Endothelial cell of umbilical vein (primary cell): ENCODE results near the gene CCDC177. TPM values are rescaled to one million over a fixed set of nuclear protein-coding genes. Genes with fewer than 3 reads are reported as not detected.
"Not testable (repeated sequence)": the region's sequence is repeated elsewhere in the genome, so short reads cannot be mapped to it uniquely, and the experiment has no call there.

Experiments used
- BruUV-seq: library from RNA; stranded (reverse); fragments of 400-500 nt; replicated peaks from 2 replicates; lab custom pipeline; 2021; lab: Mats Ljungman, UMichigan
- CTCF ChIA-PET: fragments of 300-600, 350-600 bp; sonication (Branson Sonifier 250); formaldehyde crosslinking; loops from one replicate; lab custom pipeline; 2021; ENCODE audit warnings: antibody characterized with exemption, inconsistent platforms; lab: Charles Lee
- POLR2A ChIA-PET: fragments of 300-600, 350-600 bp; sonication (Branson Sonifier 250); formaldehyde crosslinking; loops from one replicate; lab custom pipeline; 2021; ENCODE audit warnings: antibody characterized with exemption, inconsistent platforms; lab: Charles Lee
- DNase-seq: peaks from one replicate; pipeline ENCODE4 v3.0.0-alpha.2; 2011; ENCODE audit warnings: low read depth, low spot score
- FAIRE-seq: peaks from 2 replicates; lab custom pipeline; 2011; peaks lifted over from hg19 to GRCh38; lab: Jason Lieb, UNC
- H2AFZ ChIP-seq: 2 replicates; pipeline ENCODE4 v1.6.0; 2012; ENCODE audit warnings: low read depth, low read length, control low read depth, inconsistent platforms
- H3K27ac ChIP-seq: 2 replicates; pipeline ENCODE4 v1.5.1; 2011; ENCODE audit warnings: low read depth, mild to moderate bottlenecking, control low read depth, low read length, moderate library complexity; ENCODE audit not compliant: insufficient read depth
- H3K27me3 ChIP-seq, 2 experiments: 2 replicates each; pipeline versions ENCODE4 v1.6.0 to v1.6.1; 2011; ENCODE audit warnings: low read length in 2 of 2, mixed read lengths in 1 of 2; ENCODE audit not compliant: control insufficient read depth in 2 of 2, insufficient read depth in 2 of 2
- H3K36me3 ChIP-seq, 2 experiments: 2 replicates in 1 of 2; 3 replicates in 1 of 2; pipeline ENCODE4 v1.5.1; 2011; ENCODE audit warnings: low read length in 2 of 2, mild to moderate bottlenecking in 1 of 2, moderate library complexity in 1 of 2; ENCODE audit not compliant: control insufficient read depth in 2 of 2, insufficient read depth in 2 of 2; ENCODE audit errors: extremely low read depth in 1 of 2
- H3K4me1 ChIP-seq: 3 replicates; pipeline ENCODE4 v1.5.1; 2011; ENCODE audit warnings: mild to moderate bottlenecking, low read length; ENCODE audit not compliant: control insufficient read depth, insufficient read depth; ENCODE audit errors: extremely low read depth
- H3K4me2 ChIP-seq: 2 replicates; pipeline ENCODE4 v1.6.1; 2011; ENCODE audit warnings: low read length, control low read depth, mixed read lengths; ENCODE audit not compliant: insufficient read depth
- H3K4me3 ChIP-seq, 3 experiments: fragments of 200-600 bp in 1 of 3; sonication (generic), shearing (Covaris generic) in 1 of 3; replicated peaks in 1 of 3; 2 replicates each; pipeline ENCODE4 v1.5.1; 2011 to 2016; ENCODE audit warnings: control low read depth in 3 of 3, low read length in 3 of 3, mild to moderate bottlenecking in 2 of 3, inconsistent platforms in 1 of 3, low read depth in 1 of 3, moderate library complexity in 1 of 3; ENCODE audit not compliant: insufficient read depth in 1 of 3
- H3K79me2 ChIP-seq: 2 replicates; pipeline ENCODE4 v1.6.0; 2012; ENCODE audit warnings: low read length, inconsistent platforms; ENCODE audit not compliant: control insufficient read depth, insufficient read depth
- H3K9ac ChIP-seq: replicated peaks from 2 replicates; pipeline ENCODE3; 2011; ENCODE audit warnings: low read length, control low read depth; ENCODE audit not compliant: insufficient read depth; ENCODE audit errors: extremely low read depth
- H3K9me1 ChIP-seq: replicated peaks from 3 replicates; pipeline ENCODE4 v1.6.0; 2011; ENCODE audit warnings: mild to moderate bottlenecking, low read length; ENCODE audit not compliant: control insufficient read depth, insufficient read depth; ENCODE audit errors: extremely low read depth
- H3K9me3 ChIP-seq: replicated peaks from 2 replicates; pipeline ENCODE4 v1.5.1; 2012; ENCODE audit warnings: low read length, inconsistent platforms; ENCODE audit not compliant: control insufficient read depth, insufficient read depth
- H4K20me1 ChIP-seq: replicated peaks from 2 replicates; pipeline ENCODE3; 2011; ENCODE audit warnings: mild to moderate bottlenecking, low read length; ENCODE audit not compliant: control insufficient read depth, insufficient read depth; ENCODE audit errors: extremely low read depth
- CTCF ChIP-seq, 2 donors: IDR thresholded peaks; 1 replicate in 1 of 2; 2 replicates in 1 of 2; pipeline ENCODE4 v1.5.1; 2011; ENCODE audit warnings: low read length in 2 of 2, mild to moderate bottlenecking in 2 of 2, moderate library complexity in 2 of 2, control low read depth in 1 of 2, inconsistent platforms in 1 of 2, low read depth in 1 of 2; ENCODE audit not compliant: insufficient read depth in 1 of 2; ENCODE audit errors: extremely low read depth in 1 of 2
- EZH2 ChIP-seq: IDR thresholded peaks from 2 replicates; pipeline ENCODE4 v1.6.1; 2012; ENCODE audit warnings: borderline replicate concordance, low read depth, mild to moderate bottlenecking, moderate library complexity, low read length, inconsistent platforms; ENCODE audit not compliant: severe bottlenecking
- FOS ChIP-seq: IDR thresholded peaks from 2 replicates; pipeline ENCODE4 v1.6.1; 2011; ENCODE audit warnings: mild to moderate bottlenecking, low read length, moderate library complexity, borderline replicate concordance; ENCODE audit not compliant: insufficient read depth
- GATA2 ChIP-seq: IDR thresholded peaks from 2 replicates; pipeline ENCODE4 v1.7.0; 2011; ENCODE audit warnings: low read depth, mild to moderate bottlenecking, moderate library complexity, mixed read lengths, low read length; ENCODE audit not compliant: insufficient read length, insufficient read depth
- JUN ChIP-seq: IDR thresholded peaks from 2 replicates; pipeline ENCODE4 v1.6.1; 2011; ENCODE audit warnings: borderline replicate concordance, low read depth; ENCODE audit not compliant: insufficient read length, insufficient read depth
- MYC ChIP-seq: IDR thresholded peaks from one replicate; pipeline ENCODE4 v1.6.1; 2011; ENCODE audit warnings: mild to moderate bottlenecking, low read depth, low read length
- POLR2A ChIP-seq: IDR thresholded peaks from 2 replicates; pipeline ENCODE4 v1.6.1; 2012; ENCODE audit warnings: low read depth, mild to moderate bottlenecking, control low read depth, low read length
- POLR2AphosphoS5 ChIP-seq: IDR thresholded peaks from 2 replicates; pipeline ENCODE4 v1.6.1; 2012; ENCODE audit warnings: low read depth, mild to moderate bottlenecking, control low read depth, low read length, moderate library complexity; ENCODE audit not compliant: insufficient read depth
- dilution Hi-C: fragments of 300-500 bp; cut with MboI; formaldehyde crosslinking; loops from one replicate; pipeline ENCODE4 v1.15.0; 2019; ENCODE audit warnings: low sequenced_read_pairs; ENCODE audit not compliant: extremely low pct_ligation_motif_present
- intact Hi-C: fragments of 100-400 bp; cut with micrococcal nuclease; formaldehyde crosslinking; loops from one replicate; pipeline ENCODE4 v1.10.0; 2022
- polyA plus RNA-seq, 4 experiments: library from polyadenylated mRNA; depleted of rRNA in 3 of 4; stranded (reverse) in 3 of 4; unstranded in 1 of 4; fragments of >200 nt; gene quantifications; 2 replicates each; pipeline versions ENCODE4 v1.2.1 to v1.2.3, GENCODE V29; 2011 to 2012; ENCODE audit warnings: missing spikeins in 1 of 4
- total RNA-seq: library from RNA; stranded (reverse); gene quantifications from 2 replicates; pipeline ENCODE4 v1.2.3, GENCODE V29; 2021
- TF ChIP-seq, protein P1 (sequence below): IDR thresholded peaks from 2 replicates; pipeline ENCODE4 v1.6.1; 2011; ENCODE audit not compliant: insufficient read depth, insufficient read length

CCDC177 gene
- total and polyA plus RNA-seq, 2 donors (not counting 3 experiments of a cell fraction or from before 2014, with no cell fraction given), result not detected

DNA sequence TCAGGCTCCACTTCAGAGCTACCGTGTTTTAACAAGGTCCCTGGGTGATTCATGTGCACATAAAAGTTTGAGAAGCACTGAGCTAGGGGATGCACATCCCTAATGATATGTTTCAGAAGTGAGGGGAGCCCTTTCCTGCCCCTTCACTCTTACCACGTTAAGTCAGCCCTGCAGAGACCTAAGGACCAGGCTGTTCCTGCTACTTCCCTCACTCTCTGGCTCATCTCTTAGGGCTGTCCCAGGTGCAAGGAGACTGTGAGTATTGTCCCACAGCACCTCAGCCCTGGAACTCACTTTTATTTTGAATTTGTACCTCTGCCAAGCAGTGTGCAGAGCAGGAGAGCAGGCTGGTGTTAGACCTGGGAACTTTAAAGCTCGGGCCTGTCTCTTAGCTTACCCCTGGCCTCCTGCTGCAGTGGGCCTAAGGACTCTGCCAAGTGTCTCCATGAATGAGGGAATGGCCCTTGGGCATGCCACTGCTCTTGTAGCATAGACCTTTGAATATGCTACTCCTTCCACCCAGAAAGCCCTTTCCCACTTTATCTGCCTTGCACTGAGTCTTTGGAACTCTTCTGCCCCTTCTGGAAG is 25.7 kb upstream of the CCDC177 start:
- ChIA-PET POLR2A (interaction anchor here (1.1 kb wide), 1 partner anchor 167 kb away, joined by 4 read pairs; the partner anchor contains the start of gene SRSF5), CTCF (interaction anchor here (1.1 to 17.0 kb wide), 4 partner anchors 16 to 131 kb away, joined by 3 to 135 read pairs (median 4); no protein-coding TSS in a partner anchor)
- no peak overlapping the region for H3K9ac ChIP-seq
- FAIRE-seq (no peak), DNase-seq (no peak)
- H3K4me2 ChIP-seq, result no peak overlapping the region
- H2AFZ ChIP-seq, result no peak overlapping the region
- no peaks in the 10 kb centered on the region for H3K4me1 ChIP-seq
- dilution Hi-C loops (no loop called here), intact Hi-C loops (no loop called here)
- H3K36me3 ChIP-seq, result no peaks in the 10 kb centered on the region
- no peaks in the 10 kb centered on the region for H3K9me3 ChIP-seq
- no peak overlapping the region for H3K27ac ChIP-seq
- no peak overlapping the region for H3K4me3 ChIP-seq
- no peaks in the 10 kb centered on the region for H3K9me1 ChIP-seq
- TF ChIP-seq POLR2AphosphoS5 (no peak), GATA2 (no peak), JUN (no peak), POLR2A (no peak), MYC (no peak), CTCF (IDR thresholded peaks at IDR 0.05; ENCODE audit: extremely low read depth in 1 of 2, insufficient read depth in 1 of 2, low read depth in 1 of 2, low read length in 2 of 2) (no peak), FOS (no peak), EZH2 (no peak)
- TF ChIP-seq, protein P1, sequence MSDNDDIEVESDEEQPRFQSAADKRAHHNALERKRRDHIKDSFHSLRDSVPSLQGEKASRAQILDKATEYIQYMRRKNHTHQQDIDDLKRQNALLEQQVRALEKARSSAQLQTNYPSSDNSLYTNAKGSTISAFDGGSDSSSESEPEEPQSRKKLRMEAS, result no peak
- H3K79me2 ChIP-seq, result no peaks in the 10 kb centered on the region
- no peaks in the 10 kb centered on the region for H4K20me1 ChIP-seq
- no peaks in the 10 kb centered on the region for H3K27me3 ChIP-seq
- BruUV-seq, result no TSS peak

DNA sequence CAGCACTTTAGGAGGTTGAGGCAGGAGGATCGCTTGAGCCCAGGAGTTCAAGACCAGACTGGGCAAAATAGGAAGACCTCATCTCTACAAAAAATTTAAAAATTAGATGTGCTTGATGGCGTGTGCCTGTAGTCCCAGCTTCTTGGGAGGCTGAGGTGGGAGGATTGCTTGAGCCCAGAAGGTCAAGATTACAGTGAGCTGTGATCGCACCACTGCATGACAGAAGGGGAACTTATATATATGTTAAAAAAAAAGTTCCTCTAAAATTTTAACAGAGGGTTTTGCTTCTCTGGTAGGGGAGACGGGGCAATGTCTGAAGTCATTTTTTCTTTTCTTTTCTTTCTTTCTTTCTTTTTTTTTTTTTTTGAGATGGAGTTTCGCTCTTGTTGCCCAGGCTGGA is 24.8 kb upstream of the CCDC177 start:
- H3K27ac ChIP-seq, H3K36me3 ChIP-seq, H3K4me1 ChIP-seq, H4K20me1 ChIP-seq, H3K4me3 ChIP-seq, H2AFZ ChIP-seq, FAIRE-seq, POLR2A ChIA-PET, H3K4me2 ChIP-seq, DNase-seq, H3K27me3 ChIP-seq, H3K79me2 ChIP-seq, intact Hi-C loops, BruUV-seq, H3K9me1 ChIP-seq, H3K9me3 ChIP-seq, H3K9ac ChIP-seq, dilution Hi-C loops: not testable (repeated sequence)
- CTCF ChIA-PET, result interaction anchor here (1.1 to 17.0 kb wide), 2 partner anchors 15 to 128 kb away, joined by 3 to 135 read pairs; no protein-coding TSS in a partner anchor
